ENCODE measurements around the gene NUDT19.
"Not testable (repeated sequence)": the region's sequence is repeated elsewhere in the genome, so short reads cannot be mapped to it uniquely, and the experiment has no call there.

The NUDT19 gene
- long read RNA-seq, donor 1, partial matches to known transcripts, result 0 of 3 reads
- long read RNA-seq, donor 1, other reads (novel, unspliced or antisense), result 0 of 3 reads
- long read RNA-seq, donor 2, partial matches to known transcripts, result 0 of 1 reads
- long read RNA-seq, donor 2, other reads (novel, unspliced or antisense), result 0 of 1 reads
- long read RNA-seq, donor 3, partial matches to known transcripts, result 0 of 1 reads
- long read RNA-seq, donor 3, other reads (novel, unspliced or antisense), result 0 of 1 reads
- long read RNA-seq, donor 4, partial matches to known transcripts, result 0 of 1 reads
- long read RNA-seq, donor 4, other reads (novel, unspliced or antisense), result 0 of 1 reads
- long read RNA-seq, donor 5, transcript NUDT19-201 (3 exons, 2,967 nt), result major isoform, 5 of 5 reads
- long read RNA-seq, donor 5, partial matches to known transcripts, result 0 of 5 reads
- long read RNA-seq, donor 5, other reads (novel, unspliced or antisense), result 0 of 5 reads
- long read RNA-seq, donor 6, partial matches to known transcripts, result 0 of 4 reads
- long read RNA-seq, donor 6, other reads (novel, unspliced or antisense), result 0 of 4 reads
- long read RNA-seq, donor 7, result 0 reads
- long read RNA-seq, donor 8, partial matches to known transcripts, result 5 of 8 reads
- long read RNA-seq, donor 8, other reads (novel, unspliced or antisense), result 0 of 8 reads

GRCh38 chr19:32691291-32691951 is at the start of gene NUDT19:
Gene NUDT19 (plus strand): TSS chr19:32691821. CDS start chr19:32691961, 140 bp downstream.
- no peak for DNase-seq

GRCh38 chr19:32642771-32643170 is 48.9 kb upstream of the NUDT19 start:
- no peak for DNase-seq

- DNase-seq, result no peak
Measured at GRCh38 chr19:32646556-32646955, 45.1 kb upstream of the NUDT19 start.

GRCh38 chr19:32647361-32647760 is 44.3 kb upstream of the NUDT19 start:
- DNase-seq, result no peak

- DNase-seq, result no peak
Measured at GRCh38 chr19:32649751-32650150, 41.9 kb upstream of the NUDT19 start.

- DNase-seq, result no peak
Measured at GRCh38 chr19:32650671-32651070, 41.0 kb upstream of the NUDT19 start.

- peak; percentile 10 for DNase-seq
Measured at GRCh38 chr19:32651729-32652140, 39.9 kb upstream of the NUDT19 start.

GRCh38 chr19:32652331-32652730 is 39.3 kb upstream of the NUDT19 start:
- not testable (repeated sequence) for DNase-seq

GRCh38 chr19:32652894-32653598 is 38.6 kb upstream of the NUDT19 start:
- DNase-seq, result peak; percentile 13

GRCh38 chr19:32653599-32653915 is 38.1 kb upstream of the NUDT19 start:
- DNase-seq, result no peak

- DNase-seq, result not testable (repeated sequence)
Measured at GRCh38 chr19:32656379-32656778, 35.2 kb upstream of the NUDT19 start.

GRCh38 chr19:32658075-32658474 is 33.5 kb upstream of the NUDT19 start:
- no peak for DNase-seq

GRCh38 chr19:32658527-32658926 is 33.1 kb upstream of the NUDT19 start:
- DNase-seq, result no peak

- DNase-seq, result no peak
Measured at GRCh38 chr19:32661318-32661717, 30.3 kb upstream of the NUDT19 start.

- DNase-seq, result no peak
Measured at GRCh38 chr19:32662186-32662585, 29.4 kb upstream of the NUDT19 start.

GRCh38 chr19:32666084-32666483 is 25.5 kb upstream of the NUDT19 start:
- DNase-seq, result no peak

- no peak for DNase-seq
Measured at GRCh38 chr19:32669310-32669709, 22.3 kb upstream of the NUDT19 start.

- DNase-seq, result no peak
Measured at GRCh38 chr19:32671883-32672593, 19.6 kb upstream of the NUDT19 start.

- no peak for DNase-seq
Measured at GRCh38 chr19:32672841-32673240, 18.8 kb upstream of the NUDT19 start.

- DNase-seq, result no peak
Measured at GRCh38 chr19:32673573-32673972, 18.0 kb upstream of the NUDT19 start.

- peak; percentile 27 for DNase-seq
Measured at GRCh38 chr19:32674153-32674930, 17.3 kb upstream of the NUDT19 start.

Data from right kidney (tissue), 9 donors.